ENCODE results near the gene CDK9.
A peak's percentile ranks its signal among the peaks of the same experiment; 100 is the strongest.

CDK9 gene

DNA sequence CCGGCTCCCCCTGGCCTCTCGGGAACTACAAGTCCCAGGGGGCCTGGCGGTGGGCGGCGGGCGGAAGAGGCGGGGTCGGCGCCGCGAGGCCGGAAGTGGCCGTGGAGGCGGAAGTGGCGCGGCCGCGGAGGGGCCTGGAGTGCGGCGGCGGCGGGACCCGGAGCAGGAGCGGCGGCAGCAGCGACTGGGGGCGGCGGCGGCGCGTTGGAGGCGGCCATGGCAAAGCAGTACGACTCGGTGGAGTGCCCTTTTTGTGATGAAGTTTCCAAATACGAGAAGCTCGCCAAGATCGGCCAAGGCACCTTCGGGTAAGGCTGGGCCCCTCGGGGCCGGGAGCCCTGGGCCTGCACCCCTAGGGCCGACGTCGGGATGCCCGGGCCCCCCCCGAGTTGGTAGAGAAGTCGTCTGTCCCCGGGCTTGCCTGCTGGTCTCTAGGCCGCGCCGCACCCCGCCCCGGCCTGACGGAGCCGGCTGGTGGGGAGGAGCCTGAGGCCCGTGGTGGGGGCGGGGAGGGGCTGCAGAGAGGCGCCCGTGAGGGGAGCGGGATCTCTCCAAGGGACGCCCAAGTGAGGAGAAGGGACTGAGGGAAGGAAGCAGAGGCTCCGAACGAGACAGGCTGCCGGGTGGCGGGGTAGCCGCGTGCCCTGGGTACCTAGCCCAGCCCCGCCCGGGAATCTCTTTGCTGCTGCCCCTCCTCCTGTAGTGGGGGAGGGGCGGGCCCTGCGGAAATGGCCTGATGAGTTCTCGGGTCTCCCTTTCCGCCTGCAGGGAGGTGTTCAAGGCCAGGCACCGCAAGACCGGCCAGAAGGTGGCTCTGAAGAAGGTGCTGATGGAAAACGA is at the start of gene CDK9:
Gene CDK9, plus strand, starts transcription at position 102 of the 840 bp plus-strand sequence. Its CDS starts 115 bp downstream, at position 217.
- POLR2A ChIA-PET = interaction anchor here (0.6 to 2.2 kb wide), 14 partner anchors 12 to 179 kb away, joined by 3 to 9 read pairs (median 4); partner anchors contain the start of gene TOR2A
- TF ChIP-seq TARDBP (IDR thresholded peaks at IDR 0.05) = no peak
- peak; percentile 94 for DNase-seq (ENCODE audit: extremely low spot score)
- CTCF ChIA-PET = interaction anchor here (1.1 to 2.2 kb wide), 2 partner anchors 15 to 51 kb away, joined by 4 to 10 read pairs; no protein-coding TSS in a partner anchor

DNA sequence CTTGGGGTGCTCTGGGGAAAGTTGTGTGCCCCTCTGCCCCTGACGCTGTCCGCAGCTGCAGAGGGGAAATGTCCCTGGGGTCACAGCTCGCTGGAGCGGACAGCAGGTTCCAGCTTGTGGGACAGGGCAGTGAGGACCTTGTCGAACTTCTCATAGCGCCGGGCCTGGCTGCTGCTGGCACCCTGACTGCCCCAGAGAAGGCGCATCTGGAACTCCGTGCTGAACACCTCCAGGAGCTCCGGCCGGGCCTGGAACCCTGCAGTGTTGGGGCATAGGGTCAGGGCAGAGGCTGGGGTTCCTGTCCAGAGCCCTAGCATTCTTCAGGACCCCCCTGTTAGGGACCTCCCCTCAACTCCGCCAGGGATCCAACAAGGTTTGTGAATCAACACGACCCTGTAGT is 47.2 kb upstream of the CDK9 start:
- POLR2A ChIA-PET = no interaction called here
- CTCF ChIA-PET = interaction anchor here (0.6 kb wide), 1 partner anchor 205 kb away, joined by 3 read pairs; no protein-coding TSS in a partner anchor

DNA sequence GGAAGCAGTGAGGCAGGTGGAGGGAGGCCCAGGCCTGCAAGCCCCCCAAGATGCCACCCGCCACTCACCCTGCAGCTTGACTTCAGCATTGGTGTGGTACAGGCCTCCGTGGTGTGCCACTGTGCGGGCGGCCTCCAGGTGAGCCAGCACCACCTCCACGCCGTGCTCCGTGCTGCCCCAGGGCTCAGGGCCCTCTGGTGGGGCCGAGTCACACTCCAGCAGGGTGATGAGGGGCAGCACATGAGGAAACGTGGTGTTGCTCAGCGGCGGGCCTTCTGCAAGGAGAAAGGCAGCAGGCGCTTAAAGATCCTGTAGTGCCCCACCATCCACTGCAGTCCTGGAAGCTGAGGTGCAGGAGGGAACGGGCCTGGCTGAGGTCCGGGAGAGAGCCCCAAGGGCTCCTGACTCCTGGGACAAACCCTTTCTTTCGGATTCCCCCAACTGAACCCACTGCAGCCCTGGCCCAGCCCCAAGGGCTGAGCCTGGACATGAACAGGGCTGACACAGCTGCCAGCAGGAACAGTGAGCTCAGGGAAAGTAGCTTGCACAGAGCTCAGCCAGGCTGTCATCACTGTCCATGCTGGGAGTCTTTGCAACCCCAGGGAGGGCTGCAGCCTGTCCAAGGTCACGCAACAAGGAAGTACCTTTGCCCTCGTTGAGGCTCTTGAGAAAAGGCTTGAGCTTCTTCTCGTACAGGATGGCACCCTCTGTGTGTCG is 46.1 kb upstream of the CDK9 start:
- TF ChIP-seq SUZ12 (IDR thresholded peaks at IDR 0.05) = no peak
- TF ChIP-seq FOXA1 (IDR thresholded peaks at IDR 0.05) = no peak
- TF ChIP-seq ELF4 (IDR thresholded peaks at IDR 0.05) = no peak
- TF ChIP-seq LEF1 (IDR thresholded peaks at IDR 0.05; ENCODE audit: borderline replicate concordance) = no peak
- no peak for TF ChIP-seq L3MBTL2 (conservative IDR thresholded peaks at IDR 0.05)
- TF ChIP-seq SP1 (IDR thresholded peaks at IDR 0.05) = no peak
- TF ChIP-seq ZNF384 (IDR thresholded peaks at IDR 0.05) = no peak
- ChIA-PET CTCF (no interaction called here), POLR2A (interaction anchor here (1.2 kb wide), 2 partner anchors 28 to 45 kb away, joined by 3 read pairs; partner anchors contain the start of gene CDK9)
- no peak for DNase-seq (ENCODE audit: extremely low spot score)

More for the DNA sequence above, 47.2 kb upstream of the CDK9 start:
- DNase-seq (ENCODE audit: extremely low spot score) = no peak
- no peak for TF ChIP-seq NFRKB (IDR thresholded peaks at IDR 0.05)
- no peak for TF ChIP-seq FOXK2 (IDR thresholded peaks at IDR 0.05)
- TF ChIP-seq CTBP1 (IDR thresholded peaks at IDR 0.05; ENCODE audit: borderline replicate concordance) = no peak
- TF ChIP-seq BHLHE40 (IDR thresholded peaks at IDR 0.05; ENCODE audit: borderline replicate concordance) = no peak
- TF ChIP-seq HDGF (IDR thresholded peaks at IDR 0.05; ENCODE audit: borderline replicate concordance) = no peak
- no peak for TF ChIP-seq FOXA1 (IDR thresholded peaks at IDR 0.05)
- no peak for TF ChIP-seq TARDBP (IDR thresholded peaks at IDR 0.05)
- no peak for TF ChIP-seq SP1 (IDR thresholded peaks at IDR 0.05)
- no peak for TF ChIP-seq ZNF384 (IDR thresholded peaks at IDR 0.05)
- TF ChIP-seq ARNT (IDR thresholded peaks at IDR 0.05) = no peak
- no peak for TF ChIP-seq L3MBTL2 (conservative IDR thresholded peaks at IDR 0.05)
- no peak for TF ChIP-seq ELF4 (IDR thresholded peaks at IDR 0.05)
- no peak for TF ChIP-seq FOXM1 (IDR thresholded peaks at IDR 0.05; ENCODE audit: borderline replicate concordance)
- no peak for TF ChIP-seq SUZ12 (IDR thresholded peaks at IDR 0.05)
- TF ChIP-seq LEF1 (IDR thresholded peaks at IDR 0.05; ENCODE audit: borderline replicate concordance) = no peak

DNA sequence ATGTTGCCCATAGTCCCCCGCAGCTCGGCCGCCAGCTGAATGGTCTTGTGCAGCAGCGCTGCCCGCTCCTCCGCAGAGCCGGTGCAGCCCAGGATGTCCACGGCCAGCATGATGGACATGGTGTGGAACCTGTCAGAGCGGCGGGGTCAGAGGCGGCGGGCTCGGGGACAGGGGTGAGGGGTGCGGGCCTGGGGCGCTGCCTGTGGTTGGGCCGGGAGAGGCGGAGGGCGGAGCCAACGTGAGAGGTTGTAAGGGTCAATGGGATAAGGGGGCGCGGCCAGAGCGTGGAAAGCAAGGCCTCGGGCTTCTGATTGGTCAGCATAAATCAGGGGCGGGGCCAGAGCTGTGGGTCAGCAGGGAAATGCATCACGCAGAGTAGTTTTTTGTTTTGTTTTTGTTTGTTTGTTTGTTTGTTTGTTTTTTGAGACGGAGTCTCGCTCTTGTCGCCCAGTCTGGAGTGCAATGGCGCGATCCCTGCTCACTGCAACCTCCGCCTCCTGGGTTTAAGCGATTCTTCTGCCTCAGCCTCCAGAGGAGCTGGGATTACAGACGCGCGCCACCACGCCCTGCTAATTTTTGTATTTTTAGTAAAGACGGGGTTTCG is 43.9 kb upstream of the CDK9 start:
- ChIA-PET CTCF (no interaction called here), POLR2A (interaction anchor here (1.8 kb wide), 1 partner anchor 44 kb away, joined by 5 read pairs; the partner anchor contains the start of gene CDK9)
- peak; percentile 53 for DNase-seq (ENCODE audit: extremely low spot score)
- TF ChIP-seq, protein P1, sequence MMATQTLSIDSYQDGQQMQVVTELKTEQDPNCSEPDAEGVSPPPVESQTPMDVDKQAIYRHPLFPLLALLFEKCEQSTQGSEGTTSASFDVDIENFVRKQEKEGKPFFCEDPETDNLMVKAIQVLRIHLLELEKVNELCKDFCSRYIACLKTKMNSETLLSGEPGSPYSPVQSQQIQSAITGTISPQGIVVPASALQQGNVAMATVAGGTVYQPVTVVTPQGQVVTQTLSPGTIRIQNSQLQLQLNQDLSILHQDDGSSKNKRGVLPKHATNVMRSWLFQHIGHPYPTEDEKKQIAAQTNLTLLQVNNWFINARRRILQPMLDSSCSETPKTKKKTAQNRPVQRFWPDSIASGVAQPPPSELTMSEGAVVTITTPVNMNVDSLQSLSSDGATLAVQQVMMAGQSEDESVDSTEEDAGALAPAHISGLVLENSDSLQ (IDR thresholded peaks at IDR 0.05) = peak; percentile 72
- TF ChIP-seq FOXM1 (IDR thresholded peaks at IDR 0.05; ENCODE audit: borderline replicate concordance) (no peak), LEF1 (IDR thresholded peaks at IDR 0.05; ENCODE audit: borderline replicate concordance) (no peak)

DNA sequence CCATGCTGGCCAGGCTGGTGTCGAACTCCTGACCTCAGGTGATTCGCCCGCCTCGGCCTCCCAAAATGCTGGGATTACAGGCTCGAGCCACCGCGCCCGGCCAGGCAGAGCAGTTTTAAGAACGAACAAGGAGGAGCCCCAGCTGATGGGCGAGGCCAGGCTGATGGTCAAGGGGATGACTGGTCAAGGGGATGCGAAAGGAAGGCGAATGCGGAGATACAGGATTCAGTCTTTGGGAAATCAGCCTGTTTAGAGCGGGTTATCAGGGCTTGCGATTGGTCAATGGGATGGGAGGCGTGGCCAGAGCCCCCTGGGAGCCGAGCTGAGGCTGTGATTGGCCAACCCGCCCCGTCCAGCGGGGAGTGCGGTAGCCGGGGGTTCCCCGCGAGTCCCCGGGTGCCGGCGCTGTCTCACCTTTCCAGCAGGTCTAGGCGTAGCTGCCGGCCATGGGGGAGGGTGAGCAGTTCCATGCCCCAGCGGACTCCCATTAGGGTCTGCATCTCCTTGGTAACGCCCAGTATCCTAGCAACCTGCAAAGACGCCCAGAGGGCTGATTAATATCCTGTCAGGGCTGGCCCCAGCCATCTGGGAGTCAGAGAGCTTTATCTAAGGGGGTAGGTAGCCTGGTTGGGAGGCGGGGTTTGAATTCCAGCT is 43.3 kb upstream of the CDK9 start:
- DNase-seq (ENCODE audit: extremely low spot score) = peak; percentile 67
- POLR2A ChIA-PET = interaction anchor here (1.8 kb wide), 1 partner anchor 43 kb away, joined by 5 read pairs; the partner anchor contains the start of gene CDK9
- CTCF ChIA-PET = interaction anchor here (1.4 kb wide), 1 partner anchor 42 kb away, joined by 3 read pairs; no protein-coding TSS in a partner anchor
- TF ChIP-seq FOXM1 (IDR thresholded peaks at IDR 0.05; ENCODE audit: borderline replicate concordance) = no peak
- TF ChIP-seq, protein P1 (IDR thresholded peaks at IDR 0.05) = peak; percentile 91

DNA sequence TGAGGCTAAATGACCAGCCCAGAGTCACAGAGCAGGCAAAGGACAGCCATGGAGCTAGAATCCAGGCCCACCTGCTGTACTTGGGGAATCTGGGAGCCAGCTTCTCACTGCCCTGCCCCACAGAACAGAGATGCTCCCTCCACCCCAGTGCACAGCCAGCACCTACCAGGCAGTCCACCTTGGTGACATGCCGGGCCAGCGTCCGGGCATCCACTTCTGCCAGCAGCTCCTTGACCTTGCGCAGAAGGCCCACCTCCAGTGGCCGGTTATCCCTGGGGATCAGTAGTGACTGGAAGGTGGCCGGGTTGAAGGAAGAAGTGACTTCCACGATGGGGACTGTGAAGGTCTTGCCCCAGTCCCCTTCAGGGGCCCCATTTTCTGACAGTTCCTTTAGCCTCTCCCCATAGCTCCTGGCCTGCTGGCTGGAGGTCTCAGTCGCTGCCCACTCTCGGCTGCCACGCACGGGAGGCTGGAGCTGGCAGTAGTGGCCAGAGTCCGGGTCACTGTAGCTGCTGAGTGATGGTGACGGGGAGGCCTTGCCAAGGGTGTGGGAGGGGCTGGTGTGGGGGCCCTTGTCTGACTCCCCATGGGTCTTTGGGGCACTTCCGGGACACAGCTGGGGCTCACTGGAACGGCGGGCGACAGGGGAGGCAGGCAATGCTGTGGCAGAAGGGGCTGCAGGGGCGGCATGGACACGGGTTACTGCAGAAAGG is 41.3 kb upstream of the CDK9 start:
- CTCF ChIA-PET = interaction anchor here (1.5 kb wide), 1 partner anchor 177 kb away, joined by 4 read pairs; no protein-coding TSS in a partner anchor
- POLR2A ChIA-PET = interaction anchor here (0.6 to 1.5 kb wide), 2 partner anchors 9 to 566 kb away, joined by 3 to 4 read pairs; partner anchors contain the start of gene TOR2A
- TF ChIP-seq L3MBTL2 (conservative IDR thresholded peaks at IDR 0.05) = no peak
- DNase-seq (ENCODE audit: extremely low spot score) = no peak
